BJ (cell line): ENCODE results near the gene CDCP1. TPM values are rescaled to one million over a fixed set of nuclear protein-coding genes. Genes with fewer than 3 reads are reported as not detected.
"Not testable (repeated sequence)": the region's sequence is repeated elsewhere in the genome, so short reads cannot be mapped to it uniquely, and the experiment has no call there.

ENCODE experiments used
- CTCF ChIA-PET: fragments of 350-600 bp; formaldehyde crosslinking; extraction: SDS; loops from one replicate; lab custom pipeline; 2021; ENCODE audit warnings: antibody characterized with exemption, inconsistent platforms; lab: Yijun Ruan, JAX
- POLR2A ChIA-PET: fragments of 300-600 bp; sonication (Branson Sonifier 250); formaldehyde crosslinking; extraction: SDS; loops from one replicate; lab custom pipeline; 2021; ENCODE audit warnings: antibody characterized with exemption; lab: Charles Lee
- DNase-seq: peaks from one replicate; pipeline ENCODE4 v3.0.0-alpha.2; 2011; ENCODE audit warnings: low read depth
- H3K27me3 ChIP-seq: 2 replicates; pipeline ENCODE4 v1.6.0; 2011; ENCODE audit warnings: low read length; ENCODE audit not compliant: control insufficient read depth, insufficient read depth
- H3K36me3 ChIP-seq: 2 replicates; pipeline ENCODE4 v1.5.1; 2011; ENCODE audit warnings: low read length; ENCODE audit not compliant: control insufficient read depth, insufficient read depth
- H3K4me3 ChIP-seq: 2 replicates; pipeline ENCODE4 v1.5.1; 2011; ENCODE audit warnings: low read depth, mild to moderate bottlenecking, control low read depth, low read length
- polyA plus RNA-seq: library from polyadenylated mRNA; depleted of rRNA; stranded (reverse); fragments of >200 nt; gene quantifications from 2 replicates; pipeline ENCODE4 v1.2.3, GENCODE V29; 2011
- TF ChIP-seq, protein P1 (sequence below): IDR thresholded peaks from 2 replicates; pipeline ENCODE4 v1.5.1; 2011; ENCODE audit warnings: low read depth, mild to moderate bottlenecking, control low read depth, inconsistent platforms, low read length, moderate library complexity; ENCODE audit not compliant: insufficient read depth

The CDCP1 gene
- polyA plus RNA-seq, 1 experiment, result 1.3 TPM

GRCh38 chr3:45055411-45056143, 90.6 kb downstream of the CDCP1 start:
- no peaks in the 10 kb centered on the region for H3K36me3 ChIP-seq
- DNase-seq, result peak; percentile 43
- TF ChIP-seq, protein P1, sequence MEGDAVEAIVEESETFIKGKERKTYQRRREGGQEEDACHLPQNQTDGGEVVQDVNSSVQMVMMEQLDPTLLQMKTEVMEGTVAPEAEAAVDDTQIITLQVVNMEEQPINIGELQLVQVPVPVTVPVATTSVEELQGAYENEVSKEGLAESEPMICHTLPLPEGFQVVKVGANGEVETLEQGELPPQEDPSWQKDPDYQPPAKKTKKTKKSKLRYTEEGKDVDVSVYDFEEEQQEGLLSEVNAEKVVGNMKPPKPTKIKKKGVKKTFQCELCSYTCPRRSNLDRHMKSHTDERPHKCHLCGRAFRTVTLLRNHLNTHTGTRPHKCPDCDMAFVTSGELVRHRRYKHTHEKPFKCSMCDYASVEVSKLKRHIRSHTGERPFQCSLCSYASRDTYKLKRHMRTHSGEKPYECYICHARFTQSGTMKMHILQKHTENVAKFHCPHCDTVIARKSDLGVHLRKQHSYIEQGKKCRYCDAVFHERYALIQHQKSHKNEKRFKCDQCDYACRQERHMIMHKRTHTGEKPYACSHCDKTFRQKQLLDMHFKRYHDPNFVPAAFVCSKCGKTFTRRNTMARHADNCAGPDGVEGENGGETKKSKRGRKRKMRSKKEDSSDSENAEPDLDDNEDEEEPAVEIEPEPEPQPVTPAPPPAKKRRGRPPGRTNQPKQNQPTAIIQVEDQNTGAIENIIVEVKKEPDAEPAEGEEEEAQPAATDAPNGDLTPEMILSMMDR, result peak; percentile 10; the same call in 1 of the 2 replicates
- H3K27me3 ChIP-seq, result no peaks in the 10 kb centered on the region
- no peak overlapping the region for H3K4me3 ChIP-seq
- POLR2A ChIA-PET, result interaction anchor here (0.6 to 0.8 kb wide), 2 partner anchors 13 to 150 kb away, joined by 3 to 5 read pairs; no protein-coding TSS in a partner anchor
- CTCF ChIA-PET, result interaction anchor here (0.7 to 4.4 kb wide), 8 partner anchors 13 to 155 kb away, joined by 3 to 39 read pairs (median 5); no protein-coding TSS in a partner anchor

GRCh38 chr3:45055032-45055410, 91.2 kb downstream of the CDCP1 start:
- ChIA-PET CTCF (interaction anchor here (0.7 to 4.4 kb wide), 7 partner anchors 13 to 156 kb away, joined by 3 to 39 read pairs (median 5); no protein-coding TSS in a partner anchor), POLR2A (interaction anchor here (0.6 to 0.8 kb wide), 2 partner anchors 12 to 150 kb away, joined by 3 to 5 read pairs; no protein-coding TSS in a partner anchor)
- H3K36me3 ChIP-seq, result no peaks in the 10 kb centered on the region
- TF ChIP-seq, protein P1, result no peak
- DNase-seq, result peak; percentile 47
- no peak overlapping the region for H3K4me3 ChIP-seq
- no peaks in the 10 kb centered on the region for H3K27me3 ChIP-seq

DNA sequence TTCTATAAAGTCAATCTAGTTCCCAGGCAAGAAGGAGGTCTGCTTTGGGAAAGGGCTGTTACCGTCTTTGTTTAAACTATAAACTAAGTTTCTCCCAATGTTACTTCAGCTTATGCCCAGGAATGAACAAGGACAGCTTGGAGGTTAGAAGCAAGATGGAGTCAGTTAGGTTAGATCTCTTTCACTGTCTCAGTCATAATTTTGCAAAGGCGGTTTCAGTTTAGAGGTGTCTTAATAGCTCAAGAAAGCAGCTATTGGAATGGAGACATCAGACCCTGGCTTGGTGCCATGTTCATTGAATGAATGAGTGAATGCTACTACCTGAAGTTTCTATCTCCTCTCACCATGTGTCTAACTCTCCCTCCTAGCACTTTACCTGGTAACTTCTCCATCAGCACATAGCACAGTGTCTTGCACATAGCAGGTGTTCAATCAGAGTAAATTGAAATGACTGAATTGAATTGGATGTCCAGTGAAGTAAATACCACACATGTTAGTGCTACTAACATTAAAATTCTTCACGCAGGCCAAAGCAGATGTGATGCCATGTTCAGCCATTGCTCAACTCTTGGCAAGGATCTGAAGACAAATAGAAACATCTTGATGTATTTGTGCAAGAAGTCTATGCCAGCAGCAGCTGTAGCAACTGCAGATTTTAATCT, 91.9 kb downstream of the CDCP1 start:
- CTCF ChIA-PET, result interaction anchor here (1.0 to 4.4 kb wide), 6 partner anchors 12 to 156 kb away, joined by 3 to 39 read pairs (median 5); no protein-coding TSS in a partner anchor
- no peaks in the 10 kb centered on the region for H3K27me3 ChIP-seq
- peak; percentile 71 for DNase-seq
- TF ChIP-seq, protein P1, result no peak
- no peak overlapping the region for H3K4me3 ChIP-seq
- no peaks in the 10 kb centered on the region for H3K36me3 ChIP-seq
- POLR2A ChIA-PET, result interaction anchor here (0.8 kb wide), 1 partner anchor 12 kb away, joined by 3 read pairs; no protein-coding TSS in a partner anchor

DNA sequence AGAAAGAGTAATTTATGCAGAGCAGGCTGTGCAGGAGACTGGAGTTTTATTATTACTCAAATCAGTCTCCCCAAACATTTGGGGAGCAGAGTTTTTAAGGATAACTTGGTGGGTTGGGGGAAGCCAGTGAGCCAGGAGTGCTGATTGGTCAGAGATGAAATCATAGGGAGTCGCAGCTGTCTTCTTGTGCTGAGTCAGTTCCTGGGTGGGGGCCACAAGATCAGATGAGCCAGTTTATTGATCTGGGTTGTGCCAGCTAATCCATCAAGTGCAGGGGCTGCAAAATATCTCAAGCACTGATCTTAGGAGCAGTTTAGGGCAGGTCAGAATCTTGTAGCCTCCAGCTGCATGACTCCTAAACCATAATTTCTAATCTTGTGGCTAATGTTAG, 92.4 kb downstream of the CDCP1 start:
- CTCF ChIA-PET, result interaction anchor here (1.0 to 4.4 kb wide), 6 partner anchors 12 to 157 kb away, joined by 3 to 39 read pairs (median 5); no protein-coding TSS in a partner anchor
- H3K27me3 ChIP-seq, POLR2A ChIA-PET, H3K4me3 ChIP-seq, H3K36me3 ChIP-seq, DNase-seq: not testable (repeated sequence)

DNA sequence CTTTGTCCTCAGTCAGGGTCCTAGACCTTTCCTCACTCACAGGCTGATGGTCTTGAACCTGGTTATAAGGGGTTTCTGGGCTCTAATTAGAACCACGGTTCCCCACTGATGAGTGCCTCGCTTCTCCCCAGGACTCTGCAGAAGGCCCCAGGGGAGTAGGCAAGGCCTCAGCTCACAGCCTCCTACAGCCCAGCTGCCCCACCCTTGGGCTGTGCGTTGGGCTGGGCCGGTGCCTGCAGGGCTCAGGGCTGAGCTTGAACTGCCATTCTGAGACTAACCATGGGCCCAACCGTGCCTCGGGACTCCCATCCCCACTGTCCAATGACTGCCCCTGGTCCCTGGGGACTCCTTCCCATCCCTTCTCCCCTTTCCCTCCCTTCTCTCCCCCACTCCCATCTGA, 94.5 kb downstream of the CDCP1 start:
- no peak overlapping the region for H3K4me3 ChIP-seq
- CTCF ChIA-PET, result interaction anchor here (0.7 to 12.1 kb wide), 4 partner anchors 20 to 160 kb away, joined by 3 to 289 read pairs (median 4); no protein-coding TSS in a partner anchor
- no peak for DNase-seq
- H3K27me3 ChIP-seq, result no peaks in the 10 kb centered on the region
- H3K36me3 ChIP-seq, result no peaks in the 10 kb centered on the region
- POLR2A ChIA-PET, result no interaction called here
- TF ChIP-seq, protein P1, result no peak
